NCI-H128 (cell line): Measurements from ENCODE around the gene BICD1.

Source experiments
- DNase-seq: peaks from one replicate; lab custom pipeline; 2025; ENCODE audit not compliant: unreplicated experiment; lab: John Stamatoyannopoulos, UW

Gene BICD1

GRCh38 chr12:32334371-32334777, 227.7 kb downstream of the BICD1 start:
- no peak for DNase-seq

DNA sequence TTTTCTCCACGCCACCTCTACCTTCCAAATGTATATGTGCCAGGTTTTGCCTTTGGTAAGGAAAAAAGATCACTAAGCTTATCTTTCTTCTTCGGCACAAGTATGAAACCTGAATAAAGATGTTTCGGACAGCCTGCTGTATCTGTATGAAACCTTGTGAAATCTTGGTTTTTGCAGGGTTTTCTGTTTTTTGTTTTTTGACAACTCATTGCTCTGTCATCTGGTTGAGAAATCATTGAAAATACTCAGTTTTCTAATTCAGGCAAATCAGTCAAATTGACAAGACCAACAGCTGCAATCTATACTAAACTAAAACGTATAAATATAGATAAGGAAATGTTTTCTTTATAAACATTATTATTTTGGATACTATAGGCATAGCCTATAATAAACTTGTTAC, 229.6 kb downstream of the BICD1 start:
- DNase-seq, result no peak

DNA sequence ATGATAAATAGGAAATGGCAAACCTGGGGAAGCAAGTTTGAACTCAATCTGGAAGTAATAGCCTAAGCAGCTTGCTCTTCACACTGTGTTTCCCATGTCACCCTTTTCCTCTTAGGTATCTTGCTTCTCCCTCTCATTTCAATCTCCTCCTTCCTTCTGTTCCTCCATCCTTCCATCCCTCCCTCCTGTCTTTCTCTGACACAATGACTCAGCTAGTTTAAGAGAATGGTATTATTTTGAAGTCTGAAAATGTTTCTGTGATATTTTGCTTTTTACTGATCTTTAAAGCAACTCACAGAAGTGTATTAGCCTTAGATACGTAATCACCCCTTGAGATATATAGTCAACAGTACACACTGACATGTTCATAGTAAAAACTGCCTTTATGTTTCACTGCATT, 236.8 kb downstream of the BICD1 start:
- no peak for DNase-seq

DNA sequence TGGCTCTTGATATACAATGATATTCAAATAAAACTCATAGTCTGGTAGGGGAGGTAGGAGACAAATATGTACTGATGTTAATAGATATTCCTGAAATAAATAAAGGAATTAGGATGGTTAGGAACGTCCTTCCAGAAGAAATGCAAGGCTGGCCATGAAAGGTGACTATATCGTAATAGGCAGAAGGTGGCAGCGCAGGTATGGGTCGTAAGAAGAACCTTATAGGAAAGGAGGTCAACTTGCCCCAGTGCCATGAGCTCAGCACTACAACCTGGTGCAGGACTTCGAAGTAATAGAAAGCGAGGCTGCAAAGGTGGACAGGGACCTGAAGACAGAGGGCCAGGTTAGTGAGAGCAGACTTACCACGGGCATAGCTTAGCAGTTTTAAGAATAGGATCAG, 237.4 kb downstream of the BICD1 start:
- DNase-seq, result no peak

DNA sequence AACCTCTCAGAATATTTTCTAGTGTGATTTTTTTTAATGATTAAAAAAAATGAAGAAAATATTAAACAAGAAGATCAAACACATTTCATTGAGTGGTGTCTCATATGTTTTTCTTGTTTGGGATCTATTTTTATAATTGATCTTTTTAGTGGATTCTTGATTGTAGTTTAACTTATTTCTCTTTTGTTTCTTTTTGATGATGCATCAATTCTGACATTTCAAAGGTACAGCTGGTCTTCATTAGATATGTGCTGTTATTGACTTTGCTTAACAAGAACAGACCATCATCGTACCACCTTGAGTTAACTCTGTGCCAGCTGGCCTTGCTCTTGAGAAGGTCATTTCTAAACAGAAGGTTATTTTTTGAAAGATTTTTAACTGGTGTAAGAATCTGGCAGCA, 246.9 kb downstream of the BICD1 start:
- no peak for DNase-seq

- DNase-seq, result no peak
Observed at GRCh38 chr12:32357601-32358249, 251.1 kb downstream of the BICD1 start.

- DNase-seq, result no peak
Observed at GRCh38 chr12:32360956-32361355, 254.3 kb downstream of the BICD1 start.

- no peak for DNase-seq
Observed at GRCh38 chr12:32362892-32363291, 256.2 kb downstream of the BICD1 start.

DNA sequence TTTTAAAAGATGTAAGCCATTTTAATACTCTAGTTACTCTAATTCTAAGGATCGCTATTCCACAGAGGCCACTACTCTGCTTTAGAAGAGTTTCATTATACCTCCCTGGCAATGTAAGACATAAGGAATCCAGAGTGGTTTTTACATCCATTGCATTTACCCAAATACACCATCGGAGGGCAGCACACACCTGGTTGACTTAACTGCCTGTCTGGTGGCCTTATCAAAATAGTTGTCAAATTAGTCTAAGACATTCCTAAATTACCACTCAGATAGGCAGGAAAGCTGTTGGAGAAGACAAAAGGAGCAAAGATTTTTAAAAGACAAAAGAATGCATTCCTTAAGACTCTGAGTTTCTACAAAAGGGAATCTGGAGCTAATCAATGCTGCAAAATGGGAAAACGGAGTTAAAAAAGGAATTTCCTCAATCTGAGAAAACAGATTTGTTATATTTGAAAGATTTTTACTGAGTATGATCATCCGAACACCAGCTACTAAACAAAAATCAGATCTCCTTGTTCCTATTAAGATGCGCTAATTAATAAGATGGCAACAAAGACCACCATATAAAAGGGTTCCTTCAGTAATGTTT, 258.9 kb downstream of the BICD1 start:
- peak; percentile 56 for DNase-seq

DNA sequence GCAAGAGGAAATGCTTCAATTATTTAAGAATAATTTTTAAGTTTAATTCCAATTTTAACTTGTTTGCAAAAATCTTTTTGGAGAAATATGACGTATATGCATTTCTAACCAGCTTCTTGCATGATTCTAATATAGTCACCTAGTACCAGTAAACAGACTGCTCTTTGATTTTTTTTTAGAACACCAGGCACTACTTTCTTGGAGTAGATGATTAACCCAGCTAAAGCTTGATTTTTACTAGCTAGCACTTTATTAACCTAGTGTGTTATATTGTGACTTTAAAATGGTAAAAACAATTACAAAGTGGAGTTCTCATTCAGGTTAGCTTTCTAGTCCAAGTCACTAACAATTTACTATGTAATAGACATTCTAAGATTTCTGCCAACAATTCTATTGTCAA, 260.1 kb downstream of the BICD1 start:
- DNase-seq, result no peak

GRCh38 chr12:32367381-32367780, 260.7 kb downstream of the BICD1 start:
- no peak for DNase-seq

DNA sequence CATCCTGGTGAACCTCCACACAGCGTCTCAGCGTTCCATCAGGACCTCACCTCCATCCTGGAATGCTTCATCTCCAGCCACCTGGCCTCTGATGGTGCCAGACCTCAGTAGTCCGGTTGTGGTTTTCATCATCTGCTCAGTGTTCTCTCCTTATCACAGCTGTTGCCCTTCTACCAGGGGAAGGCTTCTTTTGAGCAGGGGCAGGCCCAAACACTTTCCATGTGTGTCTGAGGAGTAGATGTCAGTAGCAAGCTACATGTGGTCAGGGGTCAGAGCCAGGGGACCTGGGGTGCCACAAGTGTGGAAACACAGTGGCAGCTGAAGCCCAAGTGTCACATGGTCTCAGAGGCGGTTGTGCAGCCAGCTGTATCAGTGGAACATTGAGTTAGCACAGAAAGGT, 262.6 kb downstream of the BICD1 start:
- no peak for DNase-seq

DNA sequence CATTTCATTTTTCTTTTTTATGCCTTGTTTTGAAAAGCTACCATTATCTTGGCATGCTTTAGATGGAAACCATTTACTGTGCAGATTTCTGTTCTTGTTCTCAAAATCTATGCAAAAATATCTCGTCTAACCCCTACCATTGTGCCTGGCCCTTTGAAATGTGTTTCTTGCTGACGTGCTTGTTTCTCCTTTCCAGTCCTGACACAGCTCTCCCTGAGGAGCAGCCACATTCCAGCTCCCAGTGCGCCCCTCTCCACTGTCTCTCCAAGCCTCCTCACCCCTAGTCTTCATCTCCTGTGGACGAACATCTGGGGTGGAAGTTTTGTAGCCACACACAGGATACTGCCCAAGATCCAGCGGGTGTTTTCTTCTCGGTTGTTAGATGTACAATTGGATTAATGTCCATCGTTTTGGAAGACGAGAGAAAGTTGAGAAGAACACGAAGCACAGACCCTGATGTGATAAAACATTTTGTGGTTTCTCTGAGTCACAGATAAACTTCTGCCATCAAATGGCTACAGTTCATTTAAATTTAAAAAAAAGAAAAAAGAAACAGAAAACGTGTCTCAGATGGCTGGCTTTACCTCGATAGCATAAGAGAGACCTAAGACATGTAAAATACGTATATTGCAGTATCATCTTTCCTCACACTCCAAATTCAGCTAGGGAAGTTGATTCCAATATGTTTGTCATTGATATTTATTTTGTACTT, 270.9 kb downstream of the BICD1 start:
- DNase-seq, result no peak

DNA sequence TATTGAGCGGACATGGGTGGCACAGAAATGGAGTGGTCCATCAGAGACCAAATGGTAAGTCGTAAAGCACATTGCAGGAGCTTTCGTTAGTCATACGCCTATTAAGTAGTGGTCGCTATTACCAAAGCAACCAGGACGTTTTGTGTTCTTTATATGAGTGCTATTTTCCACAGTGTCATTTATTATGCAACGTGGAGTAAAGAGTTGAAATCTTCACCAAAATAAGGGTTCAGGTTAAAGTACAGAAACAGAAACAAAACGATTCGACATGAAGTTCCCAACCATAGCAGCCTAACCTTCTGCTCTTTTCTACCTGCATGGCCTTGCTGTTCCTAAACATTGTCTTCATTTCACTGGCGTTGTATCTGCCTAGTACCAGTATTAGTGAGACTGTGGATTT, 272.6 kb downstream of the BICD1 start:
- no peak for DNase-seq

DNA sequence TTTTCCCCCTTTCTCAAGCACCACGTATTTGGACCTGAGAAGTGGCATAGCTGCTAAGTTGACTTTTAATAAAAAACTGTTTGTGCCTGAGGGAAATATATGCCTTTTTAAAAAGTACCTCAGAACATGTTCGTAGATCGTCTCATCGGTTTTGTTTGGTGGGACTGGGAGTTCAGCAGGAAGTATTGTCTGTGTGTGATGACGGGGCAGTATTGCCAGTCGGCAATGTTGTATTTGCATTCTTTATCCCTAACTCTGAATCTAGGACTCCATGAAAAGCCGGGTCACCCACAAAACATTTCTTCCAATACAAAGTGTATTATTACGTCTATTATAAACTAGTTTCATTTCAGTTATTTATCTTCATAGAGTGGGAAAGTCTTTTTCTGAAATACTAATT, 273.0 kb downstream of the BICD1 start:
- DNase-seq, result no peak

DNA sequence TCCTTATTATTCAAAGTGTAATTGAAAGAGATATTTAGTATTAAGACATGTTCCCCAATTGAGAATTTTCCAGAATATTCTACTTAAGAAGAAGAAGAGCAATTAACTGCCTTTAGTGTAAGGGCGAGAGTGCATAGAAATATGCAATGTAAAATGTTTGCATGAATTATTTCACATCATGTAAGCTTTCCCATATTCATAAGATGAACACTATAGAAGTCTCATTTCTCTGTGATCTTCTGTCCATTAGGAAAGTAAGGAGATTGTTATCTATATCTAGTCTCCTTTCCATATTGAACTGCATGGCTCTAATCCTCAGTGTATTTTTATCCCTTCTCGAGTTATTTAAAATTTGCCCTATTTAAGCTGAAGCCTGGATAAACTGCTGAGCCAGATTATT, 275.6 kb downstream of the BICD1 start:
- no peak for DNase-seq

GRCh38 chr12:32390572-32391219, 284.0 kb downstream of the BICD1 start:
- no peak for DNase-seq

- DNase-seq, result no peak
Observed at GRCh38 chr12:32395026-32395425, 288.4 kb downstream of the BICD1 start.

DNA sequence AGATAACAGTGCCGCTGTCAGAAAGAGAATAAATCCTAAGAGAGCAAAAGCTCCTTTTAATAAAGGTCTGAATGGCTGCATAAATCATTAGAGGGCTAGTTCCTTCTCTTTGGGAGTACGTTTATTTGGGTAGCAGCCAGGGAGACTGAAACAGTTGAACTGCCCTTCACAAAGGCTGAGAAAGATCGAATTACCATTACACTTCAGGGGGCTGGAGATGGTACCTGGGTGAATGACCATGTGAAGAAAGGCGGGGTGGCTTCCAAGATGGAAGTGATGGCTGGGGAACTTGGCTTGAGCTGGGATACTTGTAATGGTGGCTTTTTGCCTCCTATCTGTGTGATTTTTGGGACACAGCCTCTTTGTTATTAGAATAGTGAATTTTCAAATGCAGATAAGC, 291.0 kb downstream of the BICD1 start:
- peak; percentile 57 for DNase-seq

DNA sequence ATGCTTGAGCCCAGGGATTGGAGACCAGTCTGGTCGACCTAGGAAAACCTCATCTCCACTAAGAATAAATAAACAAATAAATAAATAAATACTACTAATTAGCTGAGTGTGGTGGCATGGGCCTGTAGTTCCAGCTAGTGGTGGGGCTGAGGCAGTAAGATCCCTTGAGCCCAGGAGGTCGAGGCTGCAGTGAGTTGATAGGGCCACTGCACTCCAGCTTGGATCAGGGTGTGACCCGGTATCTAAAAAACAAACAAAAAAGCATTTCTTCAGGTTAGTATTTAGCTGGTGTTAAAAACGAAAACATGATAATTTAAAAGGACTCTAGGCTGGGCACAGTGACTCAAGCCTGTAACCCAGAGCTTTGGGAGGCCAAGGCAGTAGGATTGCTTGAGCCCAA, 291.5 kb downstream of the BICD1 start:
- DNase-seq, result no peak

DNA sequence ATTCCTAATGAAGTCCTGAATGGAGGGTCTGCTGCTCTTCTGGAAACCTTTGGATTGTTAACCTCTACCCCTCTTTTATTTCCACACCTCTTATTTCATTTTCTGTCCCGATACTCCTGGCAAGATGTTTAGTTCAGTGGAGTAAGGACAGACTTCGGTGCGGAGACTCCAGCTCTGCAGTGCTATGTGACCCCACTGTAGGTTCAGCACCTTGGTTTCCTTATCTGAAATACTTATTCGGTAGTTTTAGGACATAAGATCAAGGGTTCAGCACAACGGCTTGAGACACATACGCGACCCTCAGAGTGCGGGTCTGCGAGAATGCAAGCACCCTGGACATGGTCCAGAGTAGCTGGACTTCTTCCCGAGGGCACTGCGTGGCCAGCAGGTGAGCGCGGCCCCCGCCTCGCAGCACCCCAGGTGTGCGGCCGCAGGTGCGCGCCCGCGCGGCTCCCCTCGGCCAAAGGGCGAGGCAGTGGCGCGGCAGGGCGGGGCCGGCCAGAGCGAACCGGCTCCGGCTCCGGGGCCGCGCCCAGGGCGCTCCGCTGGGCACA, 292.2 kb downstream of the BICD1 start:
- DNase-seq, result no peak
